GM18861 (cell line): ENCODE results near the gene ARMH1.
"Not testable (repeated sequence)": the region's sequence is repeated elsewhere in the genome, so short reads cannot be mapped to it uniquely, and the experiment has no call there.

ENCODE experiments used
- ATAC-seq: cut with Tn5 transposase; IDR thresholded peaks from one replicate; pipeline ENCODE4 v1.9.1; 2021; ENCODE audit not compliant: unreplicated experiment

The ARMH1 gene

GRCh38 chr1:44664730-44665370 lies 9.7 kb upstream of the ARMH1 start:
- no peak for ATAC-seq

DNA sequence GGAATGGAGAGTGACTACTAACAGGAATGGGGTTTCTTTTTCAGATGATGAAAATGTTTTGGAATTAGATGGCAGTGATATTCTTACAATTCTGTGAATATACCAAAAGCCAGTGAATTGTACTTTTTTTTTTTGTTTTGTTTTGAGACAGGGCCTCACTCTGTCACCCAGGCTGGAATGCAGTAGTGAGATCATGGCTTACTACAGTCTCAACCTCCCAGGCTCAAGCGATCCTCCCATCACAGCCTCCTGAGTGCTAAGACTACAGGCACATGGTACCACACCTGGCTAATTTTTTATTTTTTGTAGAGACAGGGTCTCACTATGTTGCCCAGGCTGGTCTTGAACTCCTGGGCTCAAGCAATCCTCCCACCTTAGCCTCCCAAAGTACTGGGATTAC lies 7.8 kb upstream of the ARMH1 start:
- ATAC-seq, result not testable (repeated sequence)

DNA sequence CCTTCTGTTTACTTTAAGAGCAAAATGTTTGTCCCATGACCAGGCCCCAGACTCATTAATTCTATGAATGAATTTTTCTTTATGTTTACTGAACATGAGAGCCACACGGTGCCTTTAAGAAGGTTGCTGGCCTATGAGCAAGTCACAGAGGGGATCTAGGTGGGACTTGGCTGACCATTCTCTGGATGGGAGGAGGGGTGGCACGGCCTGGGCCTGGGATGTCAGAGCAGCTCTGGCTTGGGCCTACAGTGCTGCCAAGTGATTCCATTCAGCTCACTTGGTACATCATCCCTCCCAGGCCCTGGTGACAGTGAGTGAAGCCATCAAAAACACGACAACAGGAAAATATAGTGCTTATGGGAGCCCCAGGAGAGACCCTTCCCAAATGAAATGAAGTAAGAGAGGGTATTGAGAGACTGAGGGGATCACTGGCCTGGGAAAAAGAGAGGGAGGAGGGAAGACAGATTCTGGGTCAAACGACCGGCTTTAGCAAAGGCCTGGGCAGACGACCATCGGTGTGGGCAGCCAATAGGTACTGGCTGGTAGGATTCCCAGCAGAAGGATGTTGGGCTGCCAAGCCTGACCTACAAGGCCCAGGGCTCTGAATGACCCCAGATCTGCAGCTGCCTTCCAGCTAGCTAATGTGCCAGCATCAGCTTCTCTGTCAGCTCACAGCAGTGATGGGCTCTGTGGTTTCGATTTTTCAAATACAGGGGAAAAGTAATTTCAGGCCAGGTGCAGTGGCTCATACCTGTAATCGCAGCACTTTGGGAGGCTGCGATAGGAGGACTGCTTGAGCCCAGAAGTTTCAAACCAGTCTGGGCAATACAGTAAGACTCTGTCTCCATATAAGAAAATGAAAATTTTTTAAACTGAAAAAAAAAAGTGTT lies 3.5 kb upstream of the ARMH1 start:
- ATAC-seq, result no peak

DNA sequence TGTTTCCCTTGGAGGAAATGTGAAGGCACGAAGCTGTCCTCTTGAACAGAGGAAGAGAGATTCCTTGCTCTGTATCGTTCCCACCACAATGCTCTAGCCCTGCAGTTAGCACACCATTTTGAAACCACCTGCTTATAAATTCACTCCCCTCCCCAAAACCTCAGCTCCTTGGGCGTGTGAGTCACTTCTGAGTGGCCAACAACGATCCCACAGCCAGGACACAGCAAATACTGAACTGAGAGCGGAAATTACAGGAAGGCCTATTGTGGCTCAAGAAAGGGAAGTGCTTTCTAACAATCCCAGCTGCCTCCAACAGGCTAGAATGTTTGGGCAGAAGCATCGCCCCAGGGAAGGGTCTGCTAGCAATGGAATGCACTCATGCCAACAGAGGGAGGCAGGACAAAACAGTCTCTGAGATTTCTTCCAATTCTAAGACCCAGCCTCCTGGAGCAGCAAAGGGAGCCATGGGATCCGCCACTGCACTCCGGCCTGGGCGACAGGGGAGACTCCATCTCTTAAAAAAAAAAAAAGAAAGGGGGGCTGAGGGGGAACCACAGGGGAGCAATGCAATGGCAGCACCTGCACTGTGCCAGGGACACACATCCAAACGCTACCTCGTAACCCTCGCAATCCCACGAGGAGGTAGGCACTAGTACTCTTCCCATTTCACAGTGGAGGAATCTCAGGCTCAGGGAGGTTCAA lies 2.1 kb upstream of the ARMH1 start:
- no peak for ATAC-seq

- no peak for ATAC-seq
These were observed 1.4 kb upstream of the ARMH1 start for GRCh38 chr1:44672961-44673674.

DNA sequence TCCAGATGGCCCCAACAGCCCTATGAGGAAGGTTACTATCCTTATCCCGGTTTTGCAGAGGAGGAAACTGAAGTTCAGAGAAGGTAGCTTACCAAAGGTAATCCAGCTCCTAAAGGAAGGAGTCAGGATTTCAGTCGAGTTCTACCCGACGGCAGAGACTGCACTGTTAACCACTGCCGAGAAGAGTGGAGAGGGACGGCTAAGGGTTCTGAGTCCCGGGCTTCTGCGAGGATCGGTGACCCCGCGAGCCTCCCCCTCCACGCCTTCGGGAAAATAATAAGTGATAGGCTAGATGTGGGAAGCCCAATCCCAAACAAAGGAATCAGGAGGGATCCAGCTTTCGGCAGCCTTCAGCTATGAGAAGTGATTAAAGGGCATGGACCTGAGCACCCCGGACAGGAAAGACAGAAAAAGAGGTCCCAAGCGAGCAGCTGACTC lies 820 bp upstream of the ARMH1 start:
- no peak for ATAC-seq

- no peak for ATAC-seq
These were observed 672 bp downstream of the ARMH1 start for GRCh38 chr1:44675186-44675585.

DNA sequence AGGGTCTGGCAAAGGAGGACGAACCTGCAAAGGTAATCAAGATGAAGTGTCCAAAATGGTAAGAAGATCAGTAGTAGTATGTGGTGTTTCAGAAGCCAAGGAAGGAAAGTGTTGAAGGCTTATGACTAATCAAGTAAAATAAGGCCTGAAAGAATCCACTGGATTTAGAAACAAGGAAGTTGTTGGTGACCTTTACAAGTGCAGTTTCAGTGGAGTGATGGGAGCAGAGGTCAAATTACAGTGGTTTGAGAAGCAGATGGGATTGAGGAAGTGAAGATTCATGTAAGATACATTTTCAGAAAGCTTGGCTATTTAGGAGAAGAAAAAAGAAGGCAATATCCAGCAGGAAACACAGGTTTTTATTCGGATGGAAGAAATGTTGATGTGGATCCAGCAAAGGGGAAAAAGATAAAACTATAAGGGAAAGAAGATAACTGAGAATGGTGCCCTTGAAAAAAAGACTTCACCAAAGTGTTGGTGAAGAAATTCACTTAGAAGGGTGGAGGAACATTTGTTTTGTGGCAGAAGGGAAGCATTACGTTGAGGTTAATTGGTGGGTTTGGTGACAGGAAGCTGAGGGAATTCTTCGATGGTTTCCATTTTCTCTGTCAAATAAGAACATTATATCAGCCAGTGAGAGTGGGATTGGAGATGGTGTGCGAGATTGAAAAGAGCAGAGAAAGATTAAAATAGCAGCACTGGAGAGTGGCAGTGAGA lies 2.1 kb downstream of the ARMH1 start:
- ATAC-seq, result no peak

GRCh38 chr1:44677201-44677766 lies 2.8 kb downstream of the ARMH1 start:
- ATAC-seq, result no peak

GRCh38 chr1:44678120-44678519 lies 3.6 kb downstream of the ARMH1 start:
- ATAC-seq, result no peak

- ATAC-seq, result no peak
These were observed 4.1 kb downstream of the ARMH1 start for GRCh38 chr1:44678626-44679025.

DNA sequence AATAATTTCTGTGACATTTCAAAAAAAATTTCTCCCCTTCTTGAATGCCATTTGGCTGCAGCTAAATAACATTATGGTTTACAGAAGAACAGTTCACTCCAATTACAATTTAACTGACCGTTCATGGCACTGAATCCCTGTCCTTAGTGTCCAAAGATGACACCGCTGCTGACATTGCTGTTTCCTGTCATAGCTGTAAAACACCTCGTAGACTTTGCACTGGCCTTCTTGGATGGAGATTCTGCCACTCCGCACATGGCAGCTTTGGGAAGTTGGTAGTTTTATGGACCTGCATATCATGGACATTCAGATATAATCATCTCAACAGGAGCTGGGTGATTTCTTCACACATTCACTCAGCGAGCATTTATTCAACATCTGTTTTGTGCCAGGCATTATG lies 5.0 kb downstream of the ARMH1 start:
- ATAC-seq, result no peak

DNA sequence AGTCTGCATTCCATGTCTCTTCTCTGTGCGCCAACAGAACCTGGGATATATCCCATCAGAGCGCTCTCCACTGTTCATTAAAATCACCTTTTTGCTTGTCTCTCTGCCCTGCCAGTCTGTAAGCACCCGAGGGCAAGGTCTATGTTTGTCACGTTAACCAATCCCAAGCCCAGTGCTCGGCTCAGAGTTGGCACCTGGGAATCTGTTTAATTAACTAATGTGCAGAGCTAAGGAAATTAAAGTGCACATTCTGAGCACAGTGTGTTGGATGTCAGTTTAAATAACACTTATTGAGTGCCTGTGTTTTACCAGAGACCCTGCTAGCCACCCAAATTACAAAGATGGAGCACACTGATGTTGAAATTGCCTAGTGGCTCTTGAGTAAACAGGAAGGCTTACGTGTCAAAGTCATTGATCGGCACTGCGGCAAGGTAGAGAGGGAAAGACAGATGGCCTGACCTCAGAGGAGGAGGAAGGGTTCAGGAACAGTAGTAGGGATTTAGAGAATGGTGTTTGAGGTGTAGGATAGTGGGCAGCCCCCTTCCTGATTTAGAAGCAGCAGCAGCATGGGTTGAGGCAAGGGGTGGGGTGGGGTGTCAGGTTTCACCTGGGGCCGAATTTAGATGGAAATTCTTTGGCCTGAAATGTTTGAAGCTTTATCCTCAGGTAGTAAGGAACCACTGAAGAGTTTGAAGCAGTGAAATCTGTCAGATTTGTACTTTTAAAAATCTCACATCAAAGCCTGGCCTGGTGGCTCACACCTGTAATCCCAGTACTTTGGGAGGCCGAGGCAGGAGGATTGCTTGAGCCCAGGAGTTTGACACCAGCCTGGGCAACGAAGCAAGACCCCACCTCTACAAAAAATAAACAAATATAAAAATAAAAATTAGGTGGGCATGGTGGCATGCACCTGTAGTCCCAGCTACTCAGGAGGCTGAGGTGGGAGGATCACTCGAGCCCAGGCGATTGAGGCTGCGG lies 7.7 kb downstream of the ARMH1 start:
- no peak for ATAC-seq

DNA sequence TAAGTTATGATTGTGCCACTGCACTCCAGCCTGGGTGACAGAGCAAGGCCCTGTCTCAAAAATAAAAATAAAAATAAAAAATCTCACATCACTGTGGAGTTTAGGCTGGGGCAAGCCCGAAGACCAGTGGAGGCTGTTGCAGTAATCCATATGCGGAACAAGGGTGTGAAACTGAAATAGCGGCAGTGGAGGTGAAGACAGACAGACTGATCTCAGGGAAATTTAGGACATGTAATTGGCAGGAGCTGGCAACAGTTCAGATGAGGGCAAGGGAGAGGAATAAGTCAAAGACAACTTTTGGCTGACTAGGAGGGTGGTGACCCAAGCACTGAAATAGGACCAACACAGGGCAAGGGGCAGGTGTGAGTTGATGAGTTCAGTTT lies 8.4 kb downstream of the ARMH1 start:
- no peak for ATAC-seq

- peak; percentile 83 for ATAC-seq
These were observed 10.0 kb downstream of the ARMH1 start for GRCh38 chr1:44684525-44684924.

DNA sequence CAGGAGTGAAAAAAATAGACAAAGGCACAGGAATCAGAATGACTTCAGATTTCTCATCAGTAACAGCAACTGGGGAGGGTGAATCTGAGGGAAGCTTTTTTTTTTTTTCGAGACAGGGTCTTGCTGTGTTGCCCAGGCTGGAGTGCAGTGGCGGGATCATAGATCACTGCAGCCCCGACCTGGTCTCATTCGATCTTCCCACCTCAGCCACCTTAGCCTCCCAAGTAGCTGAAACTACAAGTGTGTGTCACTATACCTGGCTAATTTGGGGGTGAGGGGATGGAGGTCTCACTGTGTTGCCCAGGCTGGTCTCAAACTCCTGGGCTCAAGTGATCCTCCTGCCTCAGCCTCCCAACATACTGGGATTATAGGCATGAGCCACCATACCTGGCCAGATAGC lies 10.7 kb downstream of the ARMH1 start:
- no peak for ATAC-seq

GRCh38 chr1:44685881-44686280 lies 11.4 kb downstream of the ARMH1 start:
- no peak for ATAC-seq

DNA sequence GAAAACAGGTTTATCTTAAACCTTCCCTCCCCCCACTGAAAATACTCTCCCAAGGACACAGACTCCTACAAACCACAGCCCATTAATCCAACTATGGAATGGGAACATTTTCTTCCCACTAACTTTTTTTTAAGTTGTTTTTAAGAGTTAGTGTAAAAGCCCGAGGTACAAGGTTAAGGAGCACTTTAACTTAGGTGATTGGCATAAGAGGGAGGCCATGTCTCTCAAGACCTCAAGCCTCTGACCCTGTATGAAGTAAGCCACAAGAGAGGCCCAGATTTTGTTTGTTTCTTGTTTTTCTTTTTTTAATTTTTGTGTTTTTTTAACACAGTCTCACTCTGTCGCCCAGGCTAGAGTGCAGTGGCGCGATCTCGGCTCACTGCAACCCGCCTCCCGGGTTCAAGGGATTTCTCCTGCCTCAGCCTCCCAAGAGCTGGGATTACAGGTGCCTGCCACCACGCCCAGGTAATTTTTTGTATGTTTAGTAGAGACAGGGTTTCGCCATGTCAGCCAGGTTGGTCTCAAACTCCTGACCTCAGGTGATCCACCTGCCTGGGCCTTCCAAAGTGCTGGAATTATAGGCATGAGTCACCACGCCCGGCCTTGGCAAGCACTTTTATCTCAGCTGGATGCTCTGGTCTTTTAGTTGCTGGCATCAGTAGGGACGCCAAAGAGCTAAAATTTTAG lies 14.4 kb downstream of the ARMH1 start:
- no peak for ATAC-seq

DNA sequence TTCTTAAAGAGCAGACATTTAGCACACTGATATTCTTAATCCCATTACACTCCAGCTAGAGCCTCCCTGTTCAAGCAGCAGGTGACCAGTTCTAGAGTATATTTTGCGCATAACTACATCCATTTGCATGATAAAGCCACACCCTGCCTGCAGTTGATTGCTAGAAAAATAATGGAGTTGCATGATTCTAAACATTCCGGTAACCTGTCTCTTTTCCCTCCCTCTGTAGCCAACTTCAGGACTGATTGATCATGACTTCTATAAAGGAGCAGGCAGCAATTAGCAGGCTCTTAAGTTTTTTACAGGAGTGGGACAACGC lies 14.9 kb downstream of the ARMH1 start:
- ATAC-seq, result no peak
